Measurements from ENCODE around the gene SLC50A1. TPM values are rescaled to one million over a fixed set of nuclear protein-coding genes. Genes with fewer than 3 reads are reported as not detected.

Gene SLC50A1
- total RNA-seq, 1 donor from 2014 or later, result 4.9 TPM

- FAIRE-seq (no peak), DNase-seq (ENCODE audit: low spot score in 2 of 2) (no peak)
Measured at GRCh38 chr1:155168456-155169210, 33.0 kb downstream of the SLC50A1 start.

DNA sequence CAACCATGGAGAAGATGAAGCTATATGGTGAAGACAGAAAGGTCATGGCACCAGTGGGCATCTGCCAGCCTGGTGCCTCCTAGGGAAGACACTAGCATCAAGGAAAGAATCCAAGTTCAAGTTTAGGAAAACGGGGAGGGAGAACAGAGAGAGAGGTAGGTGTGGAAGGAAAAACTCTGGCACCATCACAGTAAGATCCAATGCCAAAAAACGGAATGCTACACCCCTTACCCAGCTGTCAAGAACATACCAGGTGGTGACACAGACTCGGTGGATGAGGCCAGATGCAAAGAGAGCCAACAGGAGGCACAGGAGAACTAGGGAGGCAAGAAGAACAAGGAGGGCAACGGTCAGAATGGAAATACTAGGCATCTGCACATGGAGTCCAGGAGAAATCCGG, 33.9 kb downstream of the SLC50A1 start:
- FAIRE-seq (no peak), DNase-seq (ENCODE audit: low spot score in 2 of 2) (no peak)

GRCh38 chr1:155170101-155170785, 34.6 kb downstream of the SLC50A1 start:
- no peak for DNase-seq (ENCODE audit: low spot score in 2 of 2)
- FAIRE-seq, result no peak

GRCh38 chr1:155170806-155171205, 35.2 kb downstream of the SLC50A1 start:
- FAIRE-seq, result no peak
- no peak for DNase-seq (ENCODE audit: low spot score in 2 of 2)

DNA sequence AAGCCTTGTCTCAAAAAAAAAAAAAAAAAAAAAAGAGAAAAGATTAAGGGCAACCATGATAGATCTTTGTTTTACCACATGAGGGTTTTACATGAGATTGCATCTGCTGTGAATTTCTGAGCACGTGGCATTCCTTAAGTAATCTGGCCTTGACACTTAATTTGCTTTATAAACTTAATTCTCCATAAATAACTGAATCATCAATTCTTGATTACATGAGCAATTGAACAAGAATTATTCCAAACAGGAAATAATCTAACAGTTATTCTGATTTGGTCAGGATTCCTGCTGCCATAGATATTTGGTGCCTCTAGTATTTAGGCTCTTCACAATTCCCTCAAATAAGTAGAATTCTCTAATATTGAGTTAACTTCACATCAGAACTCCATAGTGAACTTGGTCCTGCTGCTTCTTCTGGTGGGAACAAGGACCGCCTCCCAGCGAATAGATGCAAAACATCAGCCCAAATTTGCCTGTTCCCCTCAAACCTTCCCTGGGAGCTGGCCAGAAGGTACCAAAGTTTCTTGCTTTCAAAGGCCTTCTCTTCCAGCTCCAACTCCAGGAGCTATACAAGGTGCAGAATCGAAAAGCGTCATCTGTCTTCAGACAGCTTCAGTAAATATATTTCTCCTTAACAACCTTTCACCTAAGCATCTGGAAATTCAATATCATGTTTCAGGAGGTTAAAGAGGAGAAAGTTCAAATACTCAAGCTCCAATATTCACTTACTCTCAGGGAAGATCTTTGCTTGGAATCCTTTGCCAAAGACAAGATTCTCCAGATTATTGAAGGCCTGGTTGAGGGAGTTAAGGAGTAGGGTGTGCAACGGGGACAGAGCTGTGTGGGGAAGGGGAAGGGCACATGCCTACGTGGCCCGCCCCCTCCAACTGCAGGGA, 36.4 kb downstream of the SLC50A1 start:
- FAIRE-seq, result no peak
- peak in 1 of 2 donors; percentile 20 for DNase-seq (ENCODE audit: low spot score in 2 of 2)

- FAIRE-seq (no peak), DNase-seq (ENCODE audit: low spot score in 2 of 2) (peak; percentile 88 to 93)
Measured at GRCh38 chr1:155172732-155173477, 37.3 kb downstream of the SLC50A1 start, which contains the start of gene KRTCAP2. KRTCAP2 (minus strand) TSS chr1:155173304; CDS start chr1:155173224, 80 bp downstream.

DNA sequence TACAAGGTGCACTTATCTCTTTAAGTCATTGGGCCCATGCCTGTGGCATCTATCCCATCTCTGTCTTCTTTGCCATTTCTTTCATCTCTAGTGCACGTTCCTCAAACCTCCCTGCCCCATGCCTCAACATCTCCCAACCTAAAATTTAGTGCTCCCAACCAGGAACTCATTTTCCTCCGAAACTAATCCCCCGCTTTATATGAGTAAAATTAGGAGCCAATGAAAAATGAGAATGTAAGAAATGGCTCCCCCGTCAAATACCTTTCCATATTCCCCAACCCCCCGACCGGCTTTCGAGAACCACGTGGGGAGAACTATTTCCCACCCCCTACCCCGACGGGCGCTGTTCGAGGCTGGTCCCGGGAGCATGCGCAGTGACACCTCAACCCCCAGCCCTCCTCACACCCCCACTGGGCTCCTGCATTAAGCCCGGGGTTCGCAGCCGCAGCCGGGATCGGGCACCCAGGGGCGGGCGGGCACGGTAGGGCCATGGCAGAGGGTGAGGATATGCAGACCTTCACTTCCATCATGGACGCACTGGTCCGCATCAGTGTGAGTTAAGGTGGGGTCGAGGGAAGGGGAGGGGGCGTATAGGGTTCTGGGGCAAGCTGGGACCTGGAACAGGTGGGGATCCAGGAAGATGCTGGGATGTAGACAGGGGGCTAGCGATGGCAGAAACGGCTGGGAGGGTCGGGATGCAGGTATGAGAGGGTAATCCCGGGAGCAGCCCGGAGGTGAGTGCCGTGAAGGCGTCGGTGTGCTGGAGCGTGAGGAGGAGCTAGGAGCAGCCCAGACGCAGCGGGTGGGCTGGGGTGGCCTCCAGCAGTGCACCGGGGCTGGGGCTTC, 38.0 kb downstream of the SLC50A1 start, which contains the start of gene TRIM46:
Gene TRIM46, plus strand, starts transcription at position 372 of the 846 bp plus-strand sequence. Its CDS starts 118 bp downstream, at position 490.
- peak; percentile 62 to 73 for DNase-seq (ENCODE audit: low spot score in 2 of 2)
- no peak for FAIRE-seq

GRCh38 chr1:155174324-155175280, 39.0 kb downstream of the SLC50A1 start:
- no peak for FAIRE-seq
- DNase-seq (ENCODE audit: low spot score in 2 of 2), result peak; percentile 62 to 65

DNA sequence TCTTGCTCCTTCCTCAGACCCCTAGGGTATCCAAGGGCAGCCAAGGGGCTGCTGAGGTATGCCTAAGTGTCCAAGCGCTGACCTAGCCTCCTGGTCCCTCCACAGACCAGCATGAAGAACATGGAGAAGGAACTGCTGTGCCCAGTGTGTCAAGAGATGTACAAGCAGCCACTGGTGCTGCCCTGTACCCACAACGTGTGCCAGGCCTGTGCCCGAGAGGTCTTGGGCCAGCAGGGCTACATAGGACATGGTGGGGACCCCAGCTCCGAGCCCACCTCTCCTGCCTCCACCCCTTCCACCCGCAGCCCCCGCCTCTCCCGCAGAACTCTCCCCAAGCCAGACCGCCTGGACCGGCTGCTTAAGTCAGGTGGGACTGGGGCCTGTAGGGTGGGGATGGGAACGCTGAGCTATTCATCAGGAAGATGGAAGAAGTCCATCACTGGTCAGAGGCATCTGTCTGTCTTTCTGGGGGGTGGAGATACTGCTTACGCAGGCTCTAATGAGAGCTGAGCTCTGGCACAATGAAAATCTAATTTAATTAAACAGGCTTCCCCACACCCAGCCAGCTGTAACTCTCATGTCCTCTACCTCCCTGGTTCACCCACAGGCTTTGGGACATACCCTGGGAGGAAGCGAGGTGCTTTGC, 39.8 kb downstream of the SLC50A1 start:
- FAIRE-seq (no peak), DNase-seq (ENCODE audit: low spot score in 2 of 2) (peak in 1 of 2 donors; percentile 39)

- FAIRE-seq (no peak), DNase-seq (ENCODE audit: low spot score in 2 of 2) (no peak)
Measured at GRCh38 chr1:155175927-155176371, 40.3 kb downstream of the SLC50A1 start.

- FAIRE-seq, result no peak
Measured at GRCh38 chr1:155176544-155177071, 41.0 kb downstream of the SLC50A1 start.

DNA sequence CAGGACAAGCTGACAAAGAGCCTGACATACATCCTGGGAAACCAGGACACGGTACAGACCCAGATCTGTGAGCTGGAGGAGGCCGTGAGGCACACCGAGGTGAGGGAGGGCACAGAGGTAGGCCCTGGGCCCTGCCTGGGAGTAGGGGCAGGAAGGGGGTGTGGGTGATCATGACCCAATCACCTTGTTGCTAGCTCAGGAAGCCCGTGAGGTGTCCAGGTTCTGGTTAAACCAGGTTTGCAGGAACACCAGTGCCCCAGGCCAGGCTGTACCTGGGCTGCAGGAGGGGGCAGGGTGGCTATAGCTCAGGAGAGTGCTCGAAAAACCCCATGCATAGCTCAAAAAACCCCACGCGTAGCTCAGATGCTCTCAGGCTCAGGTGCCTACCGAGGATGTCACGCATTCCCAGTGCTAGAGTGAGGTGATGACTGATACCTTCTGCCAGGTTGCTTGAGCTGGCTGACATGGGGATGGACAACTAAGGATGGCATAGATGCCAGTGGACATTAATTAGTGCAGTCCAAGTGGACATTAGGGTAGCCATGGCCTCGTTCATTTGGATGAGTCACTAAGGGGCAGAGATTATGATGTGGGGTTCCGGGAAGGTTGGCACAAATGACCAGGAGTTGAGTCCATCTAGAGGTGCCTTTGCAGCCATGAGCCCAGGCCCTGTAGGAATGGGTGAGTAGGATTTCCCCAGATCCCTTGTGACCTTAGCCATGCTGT, 41.7 kb downstream of the SLC50A1 start:
- no peak for FAIRE-seq
- peak in 1 of 2 donors; percentile 32 for DNase-seq (ENCODE audit: low spot score in 2 of 2)

More at GRCh38 chr1:155176544-155177071, 41.0 kb downstream of the SLC50A1 start:
- DNase-seq (ENCODE audit: low spot score in 2 of 2), result peak; percentile 91 to 96

DNA sequence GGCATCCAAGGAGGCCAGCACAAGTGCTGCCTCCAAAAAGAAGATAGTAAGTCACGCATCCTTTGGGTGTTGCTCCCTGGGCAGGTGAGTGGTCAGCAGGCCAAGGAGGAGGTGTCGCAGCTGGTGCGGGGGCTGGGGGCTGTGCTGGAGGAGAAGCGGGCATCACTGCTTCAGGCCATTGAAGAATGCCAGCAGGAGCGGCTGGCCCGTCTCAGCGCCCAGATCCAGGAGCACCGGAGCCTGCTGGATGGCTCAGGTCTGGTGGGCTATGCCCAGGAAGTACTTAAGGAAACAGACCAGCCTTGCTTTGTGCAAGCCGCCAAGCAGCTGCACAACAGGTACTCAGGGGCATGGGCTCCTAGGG, 42.2 kb downstream of the SLC50A1 start:
- DNase-seq (ENCODE audit: low spot score in 2 of 2), result no peak
- FAIRE-seq, result no peak

DNA sequence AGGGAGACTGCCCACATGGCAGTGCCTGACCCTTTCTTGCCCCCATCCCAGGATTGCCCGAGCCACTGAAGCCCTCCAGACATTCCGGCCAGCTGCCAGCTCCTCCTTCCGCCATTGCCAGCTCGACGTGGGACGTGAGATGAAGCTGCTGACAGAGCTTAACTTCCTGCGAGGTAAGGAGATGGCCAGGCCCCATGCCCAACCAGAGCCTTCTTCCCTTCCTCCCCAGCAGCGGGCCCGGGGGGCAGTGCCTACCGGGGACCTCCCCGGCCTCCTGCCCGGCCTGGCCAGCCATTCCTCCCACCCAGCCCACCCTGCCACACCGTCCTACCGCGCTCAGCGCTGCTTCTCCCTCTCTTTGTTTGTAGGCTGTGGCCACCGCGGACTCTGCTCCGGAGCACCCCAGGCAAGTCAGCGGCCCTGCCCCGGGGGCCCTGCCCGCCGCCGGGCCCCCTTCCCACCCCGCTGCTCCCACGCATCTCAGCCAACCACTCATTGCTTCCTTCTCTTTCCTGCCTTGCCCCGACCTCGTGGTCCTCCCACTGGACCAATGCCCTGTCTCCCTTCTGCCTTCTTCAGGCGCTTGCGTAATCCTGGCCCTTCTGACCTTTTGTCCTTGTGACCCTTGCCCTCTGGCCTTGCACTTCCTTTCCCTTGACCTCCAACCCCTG, 42.9 kb downstream of the SLC50A1 start:
- DNase-seq (ENCODE audit: low spot score in 2 of 2) (peak in 1 of 2 donors; percentile 34), FAIRE-seq (no peak)

DNA sequence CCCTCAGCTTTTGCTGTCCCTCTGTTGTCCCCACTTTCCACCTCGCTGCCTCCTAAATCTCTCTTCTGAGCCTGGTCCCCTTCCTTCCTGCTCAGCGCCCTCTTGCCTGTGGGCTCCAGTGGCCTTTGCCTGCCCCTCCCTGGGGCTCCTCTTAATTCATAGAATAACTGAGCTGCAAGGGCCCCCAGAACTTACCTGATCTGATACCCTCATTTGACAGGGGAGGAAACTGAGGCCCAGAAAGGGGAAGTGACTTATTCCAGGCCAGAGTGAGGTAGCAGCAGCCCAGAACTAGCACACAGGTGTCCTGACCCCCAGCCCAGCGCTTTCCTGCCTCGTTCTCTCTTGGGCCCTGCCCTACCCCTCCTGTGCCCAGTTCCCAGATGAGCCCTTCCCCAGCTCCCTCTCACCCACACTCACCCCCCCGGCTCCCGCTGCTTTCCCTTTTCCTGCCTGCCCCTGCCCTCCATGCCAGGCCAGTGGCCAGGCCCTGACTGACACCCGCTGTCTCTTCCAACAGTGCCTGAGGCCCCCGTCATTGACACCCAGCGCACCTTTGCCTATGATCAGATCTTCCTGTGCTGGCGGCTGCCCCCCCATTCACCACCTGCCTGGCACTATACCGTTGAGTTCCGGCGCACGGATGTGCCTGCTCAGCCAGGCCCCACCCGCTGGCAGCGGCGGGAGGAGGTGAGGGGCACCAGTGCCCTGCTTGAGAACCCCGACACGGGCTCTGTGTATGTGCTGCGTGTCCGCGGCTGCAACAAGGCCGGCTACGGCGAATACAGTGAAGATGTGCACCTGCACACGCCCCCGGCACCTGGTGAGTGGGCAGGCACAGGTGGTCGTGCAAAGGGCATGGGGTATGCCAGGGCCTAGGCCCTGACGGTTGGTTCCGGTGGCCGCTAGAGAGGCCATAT, 43.7 kb downstream of the SLC50A1 start:
- FAIRE-seq (no peak), DNase-seq (ENCODE audit: low spot score in 2 of 2) (no peak)
